SW480 (cell line): ENCODE data around the gene FFAR3.

Experiments used
- DNase-seq: peaks from one replicate; pipeline ENCODE4 v3.0.0-alpha.2; 2016; ENCODE audit warnings: low spot score

Gene FFAR3, protein sequence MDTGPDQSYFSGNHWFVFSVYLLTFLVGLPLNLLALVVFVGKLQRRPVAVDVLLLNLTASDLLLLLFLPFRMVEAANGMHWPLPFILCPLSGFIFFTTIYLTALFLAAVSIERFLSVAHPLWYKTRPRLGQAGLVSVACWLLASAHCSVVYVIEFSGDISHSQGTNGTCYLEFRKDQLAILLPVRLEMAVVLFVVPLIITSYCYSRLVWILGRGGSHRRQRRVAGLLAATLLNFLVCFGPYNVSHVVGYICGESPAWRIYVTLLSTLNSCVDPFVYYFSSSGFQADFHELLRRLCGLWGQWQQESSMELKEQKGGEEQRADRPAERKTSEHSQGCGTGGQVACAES

DNA sequence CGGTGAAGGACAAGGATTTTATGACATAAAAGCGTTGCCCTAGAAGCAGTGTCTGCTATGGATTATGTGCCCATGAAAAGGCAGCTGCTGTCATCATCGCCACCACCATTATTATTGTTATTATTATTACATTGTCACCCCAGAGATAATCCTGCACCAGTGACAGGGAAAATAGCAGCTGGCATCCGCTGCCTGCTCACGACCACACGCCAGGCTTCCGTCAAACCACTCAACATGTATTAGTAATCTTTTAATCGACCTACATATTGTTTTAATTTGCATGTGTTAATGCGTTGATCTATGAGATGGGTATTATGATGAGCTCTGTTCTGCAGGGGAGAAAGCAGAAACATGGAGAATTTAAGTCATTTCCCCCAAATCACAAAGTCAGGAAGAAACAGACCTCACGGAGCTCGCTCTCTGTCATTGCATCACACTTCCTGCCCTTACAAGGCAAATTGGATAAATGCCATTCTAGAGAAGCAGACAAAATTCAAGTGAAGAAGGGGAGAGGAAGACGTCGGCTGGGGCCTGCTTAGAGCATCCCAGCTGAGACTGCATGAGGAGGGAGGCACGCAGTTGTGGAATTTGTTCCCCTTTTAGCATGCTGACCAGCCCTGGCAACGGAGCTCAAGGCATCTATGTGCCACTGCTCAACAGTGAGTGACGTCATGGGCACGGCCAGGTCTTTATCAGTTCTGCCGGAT is at the start of gene FFAR3:
Gene FFAR3 (plus strand): TSS at position 594 of the 707 bp plus-strand sequence. CDS start 431 bp downstream, outside the sequence.
- DNase-seq = no peak

DNA sequence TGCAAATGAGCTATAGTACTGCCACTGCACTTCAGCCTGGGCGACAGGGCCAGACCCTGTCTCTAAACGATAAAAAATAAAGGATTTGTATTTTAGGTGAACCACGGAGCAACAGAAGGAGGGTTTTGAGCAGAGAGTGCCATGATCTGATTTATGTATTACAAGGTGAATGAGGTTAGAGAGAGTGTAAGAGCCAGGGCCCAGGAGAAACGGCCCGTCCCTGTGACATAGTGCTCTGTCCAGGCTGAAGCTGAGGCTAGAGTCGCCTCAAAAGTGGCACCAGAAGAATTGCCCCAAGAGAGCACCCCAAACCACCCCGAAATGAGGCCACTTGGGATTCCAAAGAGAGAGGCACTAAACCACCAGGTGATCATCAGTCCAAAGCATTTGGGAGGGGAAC is 49.4 kb upstream of the FFAR3 start:
- no peak for DNase-seq

DNA sequence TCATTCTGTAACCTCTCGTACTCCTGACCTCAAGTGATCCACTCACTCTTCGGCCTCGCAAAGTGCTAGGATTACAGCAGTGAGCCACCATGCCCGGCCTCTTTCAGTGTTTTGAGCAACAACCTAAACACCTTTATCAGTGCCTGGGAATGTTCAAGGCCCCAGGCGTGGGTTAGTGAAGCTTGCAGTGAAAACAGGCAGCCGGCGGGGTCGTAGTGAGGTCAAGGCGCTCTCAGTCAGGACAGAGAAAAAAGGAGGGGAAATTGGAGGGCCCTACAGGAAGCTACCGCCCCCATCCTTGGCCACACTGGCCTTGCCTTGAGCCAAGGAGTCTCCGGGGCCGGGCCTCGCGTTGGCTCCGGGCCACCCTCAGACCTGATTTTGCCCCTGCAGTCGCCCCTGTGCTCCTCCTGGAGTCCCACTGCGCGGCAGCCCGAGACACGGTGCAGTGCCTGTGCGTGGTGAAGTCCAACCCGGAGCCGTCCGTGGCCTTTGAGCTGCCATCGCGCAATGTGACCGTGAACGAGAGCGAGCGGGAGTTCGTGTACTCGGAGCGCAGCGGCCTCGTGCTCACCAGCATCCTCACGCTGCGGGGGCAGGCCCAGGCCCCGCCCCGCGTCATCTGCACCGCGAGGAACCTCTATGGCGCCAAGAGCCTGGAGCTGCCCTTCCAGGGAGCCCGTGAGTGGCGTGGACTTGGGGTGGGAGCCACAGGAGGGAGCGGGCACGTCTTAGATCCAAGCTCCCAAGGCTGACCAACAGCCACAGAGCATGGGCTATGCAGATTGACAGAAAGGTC is 48.6 kb upstream of the FFAR3 start:
- no peak for DNase-seq

DNA sequence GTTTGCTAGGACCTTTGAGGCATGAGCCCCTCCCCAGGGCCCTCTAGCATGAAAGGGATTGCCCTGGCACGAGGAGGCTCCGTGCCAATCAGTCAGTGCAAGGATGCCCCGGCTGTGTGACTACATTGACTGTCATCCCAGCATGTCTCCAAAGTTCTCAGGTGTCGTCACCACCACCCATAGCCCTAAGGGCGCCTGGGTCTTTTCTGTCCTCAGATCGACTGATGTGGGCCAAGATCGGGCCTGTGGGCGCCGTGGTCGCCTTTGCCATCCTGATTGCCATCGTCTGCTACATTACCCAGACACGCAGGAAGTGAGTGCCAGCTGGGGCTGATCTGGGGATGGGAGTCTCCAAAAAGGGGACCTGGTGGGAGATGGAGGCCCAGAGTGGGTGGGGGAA is 47.9 kb upstream of the FFAR3 start:
- no peak for DNase-seq

DNA sequence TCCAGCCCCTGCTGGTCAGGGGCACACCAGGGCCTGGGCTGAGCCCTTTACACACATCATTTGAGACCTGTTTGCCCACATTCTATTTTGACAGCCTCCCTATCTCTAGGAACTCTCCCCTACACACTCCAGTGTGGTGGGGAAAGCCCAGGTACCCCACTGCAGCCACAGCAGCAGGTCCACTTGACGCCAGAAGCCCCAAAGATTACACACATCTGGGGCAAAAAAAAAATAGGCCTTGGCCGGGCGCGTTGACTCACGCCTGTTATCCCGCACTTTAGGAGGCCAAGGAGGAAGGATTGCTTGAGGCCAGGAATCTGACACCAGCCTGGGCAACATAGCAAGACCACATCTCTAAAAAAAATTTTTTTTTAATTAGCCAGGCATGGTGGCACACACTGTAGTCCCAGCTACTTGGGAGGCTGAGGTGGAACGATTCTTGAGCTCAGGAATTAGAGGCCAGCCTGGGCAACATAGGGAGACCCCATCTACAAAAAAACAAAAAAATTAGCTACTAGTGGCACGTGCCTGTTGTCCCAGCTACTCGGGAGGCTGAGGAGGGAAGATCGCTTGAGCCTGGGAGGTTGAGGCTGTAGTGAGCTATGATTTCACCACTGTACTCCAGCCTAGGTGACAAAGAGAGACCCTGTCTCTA is 47.3 kb upstream of the FFAR3 start:
- no peak for DNase-seq

DNA sequence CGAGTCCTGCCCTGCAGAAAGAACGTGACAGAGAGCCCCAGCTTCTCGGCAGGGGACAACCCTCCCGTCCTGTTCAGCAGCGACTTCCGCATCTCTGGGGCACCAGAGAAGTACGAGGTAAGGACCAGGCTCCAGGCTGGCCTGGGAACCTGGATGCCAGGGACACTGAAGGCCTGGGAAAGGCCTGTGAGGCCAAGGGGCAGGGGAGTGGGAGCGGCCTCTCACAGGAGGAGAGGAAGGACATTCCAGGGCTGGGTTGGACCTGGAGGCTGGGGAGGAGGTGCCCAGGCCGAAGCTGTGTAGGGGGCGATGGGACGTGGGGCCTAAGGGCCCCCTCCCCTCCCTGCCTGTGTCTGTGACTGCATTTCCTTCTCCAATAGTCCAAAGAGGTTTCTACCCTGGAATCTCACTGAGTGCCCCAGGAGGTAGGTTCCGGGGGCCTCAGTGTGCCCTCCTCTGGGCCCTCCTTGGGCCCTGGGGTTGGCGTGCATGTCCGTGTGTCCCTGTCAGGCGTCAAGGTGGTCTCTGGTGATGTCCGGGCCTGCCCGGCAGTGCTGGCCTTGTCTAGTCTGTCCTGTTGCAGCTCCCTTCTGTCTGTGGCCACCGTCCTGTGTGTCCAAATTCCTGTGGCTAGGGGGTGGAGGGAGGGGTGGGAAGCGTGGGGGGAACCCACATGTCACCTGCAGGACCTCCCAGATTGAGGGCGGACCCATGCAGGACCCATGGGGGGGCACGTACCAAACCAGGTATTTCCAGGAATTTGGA is 46.2 kb upstream of the FFAR3 start:
- DNase-seq = peak; percentile 49

DNA sequence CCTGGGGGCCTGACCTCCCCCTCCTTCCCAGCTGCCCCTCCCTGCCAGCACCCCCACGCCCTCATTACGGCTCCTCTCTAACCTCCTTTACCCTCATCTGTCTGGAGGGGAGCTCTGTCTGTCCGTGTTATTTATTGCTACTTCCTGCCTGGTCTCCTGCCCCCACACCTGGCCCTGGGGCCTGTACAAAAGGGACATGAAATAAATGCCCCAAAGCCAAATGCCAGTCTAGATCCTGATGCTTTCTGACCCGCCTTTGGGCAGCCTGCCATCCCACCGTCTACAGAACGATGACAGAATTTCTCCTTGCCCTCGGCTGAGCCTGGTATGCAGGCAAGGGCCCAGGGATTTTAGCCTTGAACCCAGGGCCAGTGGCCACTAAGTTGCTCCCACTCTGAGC is 44.7 kb upstream of the FFAR3 start:
- peak; percentile 53 for DNase-seq

DNA sequence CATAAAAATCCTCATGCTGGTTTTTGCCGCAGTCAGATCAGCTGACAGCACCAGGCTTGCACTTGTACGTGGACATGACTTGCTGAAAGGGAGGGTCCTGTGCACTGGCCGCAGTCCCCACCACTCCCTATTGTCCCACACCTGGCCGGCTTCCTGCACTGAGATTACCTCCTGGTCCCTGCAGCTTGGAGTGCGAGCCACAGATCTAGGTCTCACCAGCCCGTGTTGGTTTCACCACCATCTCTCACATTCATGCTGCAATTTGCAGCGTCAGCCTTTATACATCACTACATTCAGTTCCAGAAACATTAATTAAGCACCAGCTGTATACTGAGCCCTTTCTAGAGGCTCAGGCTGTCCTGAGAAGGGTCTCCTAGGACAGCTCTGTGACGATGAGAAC is 44.2 kb upstream of the FFAR3 start:
- DNase-seq = no peak

DNA sequence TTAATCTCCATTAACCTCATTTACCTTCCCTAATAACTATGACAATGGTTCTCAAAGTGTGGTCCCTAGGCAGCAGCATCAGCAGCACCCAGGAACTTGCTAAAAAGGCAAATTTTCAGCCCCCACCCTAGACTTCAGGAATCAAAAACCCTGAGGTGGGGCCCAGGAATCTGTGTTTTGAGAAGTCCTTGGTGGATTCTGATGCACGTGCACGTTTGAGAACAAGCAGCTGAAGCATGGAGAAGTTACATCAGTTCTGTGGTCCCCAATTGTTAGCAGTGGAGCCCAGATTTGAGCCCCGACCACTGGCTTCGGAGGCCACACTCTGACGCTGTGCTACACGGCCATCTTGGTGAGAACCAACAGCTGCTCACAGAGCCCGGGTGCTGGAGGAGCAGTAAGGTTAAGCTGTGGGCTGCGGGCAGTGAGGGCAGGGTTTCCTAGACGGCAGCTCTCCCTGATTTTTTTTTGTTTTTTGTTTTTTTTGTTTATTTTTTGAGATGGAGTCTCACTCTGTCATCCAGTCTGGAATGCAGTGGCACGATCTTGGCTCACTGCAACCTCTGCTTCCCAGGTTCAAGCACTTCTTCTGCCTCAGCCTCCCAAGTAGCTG is 43.3 kb upstream of the FFAR3 start:
- no peak for DNase-seq

DNA sequence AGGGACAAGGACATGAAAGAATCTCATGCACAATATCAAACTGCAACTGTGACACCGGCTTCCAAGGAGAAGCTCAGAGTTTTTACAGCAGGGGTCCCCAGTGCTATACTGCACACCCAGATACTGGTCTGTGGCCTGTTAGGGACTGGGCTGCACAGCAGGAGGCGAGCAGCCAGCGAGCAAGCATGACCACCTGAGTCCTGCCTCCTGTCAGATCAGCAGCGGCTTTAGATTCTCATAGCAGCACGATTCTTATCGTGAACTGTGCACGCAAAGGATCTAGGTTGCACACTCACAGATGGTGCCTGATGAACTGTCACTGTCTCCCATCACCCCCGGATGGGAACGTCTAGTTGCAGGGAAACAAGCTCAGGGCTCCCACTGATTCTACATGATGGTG is 42.4 kb upstream of the FFAR3 start:
- DNase-seq = no peak

DNA sequence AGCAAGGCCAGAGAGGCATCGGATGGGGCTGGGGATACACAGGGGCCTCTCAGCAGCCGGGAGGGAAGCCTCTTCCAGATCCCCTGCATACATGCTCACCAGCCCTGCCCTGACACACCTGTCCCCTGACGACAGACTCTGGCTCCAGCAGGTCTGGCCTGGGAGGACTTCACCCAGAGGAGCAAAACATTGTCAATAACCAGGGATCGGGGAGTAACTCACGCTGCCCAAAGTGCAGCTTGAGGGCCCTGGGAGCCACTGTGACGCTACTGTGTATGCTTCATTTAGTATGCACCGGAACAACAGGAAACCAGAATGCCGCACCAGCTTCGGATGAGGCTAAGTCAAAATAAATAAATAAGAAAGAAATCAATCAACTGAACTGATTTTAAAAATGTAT is 41.7 kb upstream of the FFAR3 start:
- no peak for DNase-seq

DNA sequence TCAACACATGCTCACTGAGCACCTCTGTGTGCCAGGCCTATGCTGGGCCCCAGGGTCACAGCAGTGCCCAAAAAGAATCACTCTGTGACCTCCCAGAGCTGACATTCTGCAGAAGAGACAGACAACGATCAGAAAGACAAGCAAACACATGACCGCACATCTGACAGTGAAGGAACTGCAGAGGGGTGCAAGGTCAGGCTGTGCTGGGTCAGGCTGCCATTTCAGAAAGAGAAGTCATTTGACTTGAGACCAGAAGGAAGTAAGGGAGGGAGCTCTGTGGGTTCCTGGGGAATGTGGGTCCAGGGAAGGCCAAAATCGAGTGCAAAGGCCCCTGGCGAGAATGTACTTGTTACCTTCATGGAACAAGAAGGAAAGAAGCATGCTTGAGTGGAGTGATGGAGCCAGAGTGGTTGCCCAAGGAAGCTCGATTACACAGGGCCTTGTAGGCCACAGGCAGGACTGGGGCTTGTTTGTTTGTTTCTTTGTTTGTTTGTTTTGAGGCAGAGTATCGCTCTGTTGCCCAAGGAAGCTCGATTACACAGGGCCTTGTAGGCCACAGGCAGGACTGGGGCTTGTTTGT is 40.7 kb upstream of the FFAR3 start:
- no peak for DNase-seq

DNA sequence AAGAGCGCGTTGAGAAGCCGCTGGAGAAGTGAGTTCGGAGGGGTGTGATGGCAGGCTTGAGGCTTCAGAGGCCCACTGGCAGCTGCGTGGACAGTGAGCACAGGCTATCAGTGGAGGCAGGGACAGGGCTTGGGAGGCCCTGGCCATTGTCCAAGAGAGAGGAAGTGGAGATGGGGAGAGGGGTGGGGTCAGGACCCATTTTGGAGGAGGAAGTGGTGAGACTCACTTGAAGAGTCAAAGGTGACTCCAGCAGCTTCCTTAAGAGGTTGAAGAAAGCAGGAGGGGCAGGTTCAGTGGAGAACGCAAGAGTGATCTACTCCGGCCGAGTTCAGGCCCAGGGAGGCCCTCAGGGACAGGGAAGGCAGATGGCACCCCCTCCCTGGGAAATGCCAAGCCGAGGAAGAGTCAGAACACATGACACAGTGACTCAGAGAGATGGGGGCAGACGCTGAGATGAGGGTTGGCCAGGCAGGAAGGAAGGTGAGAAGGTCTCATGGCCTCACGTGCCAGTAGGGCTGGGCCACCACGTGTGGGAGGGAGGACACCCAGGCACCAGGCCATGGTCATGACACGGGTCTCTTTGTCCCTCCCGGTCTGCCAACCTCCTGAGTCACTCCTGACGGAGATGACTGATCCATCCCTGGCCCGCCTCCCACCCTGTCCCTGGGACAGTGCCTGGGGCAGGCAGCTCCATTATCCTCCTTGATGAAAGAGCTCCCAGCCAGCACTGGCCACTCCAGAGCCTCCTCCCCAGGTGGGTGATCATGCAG is 39.4 kb upstream of the FFAR3 start:
- DNase-seq = peak; percentile 99

DNA sequence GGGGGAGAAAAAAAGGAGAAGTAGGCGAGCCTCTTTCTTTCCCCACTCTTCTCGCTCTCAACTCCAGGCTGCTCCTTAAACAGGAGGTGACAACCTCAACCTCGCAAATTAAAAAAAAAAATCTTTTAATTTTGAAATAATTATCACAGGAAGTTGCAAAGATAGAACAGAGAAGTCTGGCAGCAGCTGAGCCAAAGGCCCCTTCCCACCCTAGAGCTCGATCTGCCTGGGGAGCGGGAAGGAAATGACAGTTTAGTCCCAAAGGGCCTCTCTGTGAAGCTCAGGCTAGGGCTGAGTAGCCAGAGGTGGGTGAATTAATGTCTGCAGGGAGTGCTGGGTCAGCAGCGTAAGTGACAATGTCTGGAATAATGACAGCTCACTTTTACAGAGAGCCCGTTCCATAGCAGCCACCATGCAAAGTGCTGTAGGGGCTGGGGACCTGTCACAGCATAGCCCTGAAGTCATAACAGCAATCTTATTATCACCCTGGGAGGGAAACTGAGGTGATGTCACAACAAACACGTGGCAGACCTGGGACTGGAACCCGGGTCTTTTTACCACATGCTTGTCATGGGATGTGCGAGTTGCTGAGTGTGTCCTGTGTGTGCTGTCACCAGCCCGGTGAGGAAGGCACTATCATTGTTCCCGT is 38.1 kb upstream of the FFAR3 start:
- no peak for DNase-seq

DNA sequence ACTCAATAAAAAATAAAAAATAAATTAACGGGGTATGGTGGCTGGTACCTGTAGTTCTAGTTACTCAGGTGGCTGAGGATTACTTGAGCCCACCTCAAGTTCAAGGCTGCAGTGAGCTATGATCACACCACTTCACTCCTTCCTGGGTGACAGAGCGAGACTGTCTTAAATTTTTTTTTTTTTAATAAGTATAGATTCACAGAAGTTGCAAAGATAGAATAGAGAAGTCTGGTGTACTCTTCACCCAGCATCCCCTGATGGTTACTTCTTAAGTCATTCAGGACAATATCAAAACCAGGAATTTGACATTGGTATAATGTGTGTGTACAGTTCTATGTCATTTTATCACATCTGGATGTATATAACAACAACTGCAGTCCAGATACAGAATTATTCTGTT is 37.0 kb upstream of the FFAR3 start:
- no peak for DNase-seq

DNA sequence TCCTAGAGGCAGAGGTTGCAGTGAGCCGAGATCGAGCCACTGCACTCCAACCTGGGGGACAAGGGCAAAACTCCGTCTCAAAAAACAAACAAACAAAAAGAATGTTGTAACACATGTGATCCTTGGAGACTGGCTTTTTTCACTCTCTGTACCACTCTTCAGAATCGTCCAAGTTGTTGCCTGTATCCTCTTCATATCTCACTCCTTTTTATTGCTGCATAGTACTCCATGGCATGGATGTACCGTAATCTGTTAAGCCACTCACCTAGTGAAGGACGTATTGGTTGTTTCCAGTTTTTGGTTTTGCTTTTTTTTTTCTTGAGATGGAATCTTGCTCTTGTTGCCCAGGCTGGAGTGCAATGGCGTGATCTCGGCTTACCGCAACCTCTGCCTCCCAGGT is 36.2 kb upstream of the FFAR3 start:
- no peak for DNase-seq

DNA sequence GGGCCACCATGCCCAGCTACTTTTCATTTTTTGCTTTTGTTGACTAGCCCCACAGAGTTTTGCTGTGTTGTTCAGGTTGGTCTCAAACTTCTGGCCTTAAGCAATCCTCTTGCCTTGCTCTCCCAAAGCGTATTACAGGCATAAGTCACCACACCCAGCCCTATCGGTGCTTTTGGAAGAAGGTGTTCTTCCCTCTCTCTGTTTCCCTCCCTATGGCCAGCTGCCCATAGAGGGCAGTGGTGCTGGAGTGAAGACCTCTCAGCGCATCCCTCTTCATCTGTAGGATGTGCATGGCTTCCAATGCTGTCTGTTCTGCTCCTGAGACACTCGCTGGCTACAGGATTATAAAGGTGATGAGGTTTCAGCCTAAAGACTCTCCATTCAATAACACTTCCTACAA is 30.6 kb upstream of the FFAR3 start:
- DNase-seq = no peak

DNA sequence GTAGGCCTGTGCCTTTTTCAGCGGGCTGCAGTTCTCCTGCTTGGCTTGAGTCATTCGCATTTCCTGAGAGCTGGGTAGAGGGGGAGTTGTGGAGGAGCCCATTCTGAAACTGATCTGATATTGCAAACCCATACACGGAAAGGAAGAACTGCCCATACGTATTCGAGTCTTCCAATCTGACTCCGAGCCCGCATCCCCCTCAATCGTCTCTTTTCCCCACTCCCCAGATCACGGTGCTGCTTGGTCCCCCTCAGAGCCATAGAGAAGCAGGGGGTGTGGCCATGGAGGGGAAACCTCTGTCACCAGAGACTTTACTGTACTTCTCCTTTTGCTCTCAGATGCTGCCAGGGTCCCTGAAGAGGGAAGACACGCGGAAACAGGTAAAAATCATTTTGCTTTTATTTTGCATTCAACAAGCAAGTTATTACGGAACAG is 29.4 kb upstream of the FFAR3 start, which contains the start of gene CD22:
Gene CD22 (plus strand): TSS at position 337 of the 435 bp plus-strand sequence. CDS start 2,854 bp downstream, outside the sequence.
- DNase-seq = no peak

DNA sequence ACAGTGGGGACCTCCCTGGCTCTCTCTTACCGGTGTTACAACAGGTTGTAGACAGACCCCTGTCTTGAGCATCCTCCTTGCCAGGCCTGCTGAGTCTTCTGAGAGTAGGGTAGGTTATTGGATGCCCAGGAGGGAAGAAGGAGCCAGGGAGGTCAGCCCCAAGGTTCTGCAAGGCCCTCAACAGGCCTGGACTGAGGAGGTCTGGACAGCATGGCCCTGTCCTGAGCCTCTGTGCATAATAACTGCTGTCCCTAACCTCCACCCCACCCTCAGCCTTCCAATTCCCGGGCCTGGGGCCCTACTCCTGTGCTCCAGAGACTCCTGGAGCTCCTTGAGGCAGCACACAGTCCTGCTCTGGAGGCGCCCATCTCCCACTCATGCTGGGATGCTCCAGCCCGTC is 28.9 kb upstream of the FFAR3 start:
- DNase-seq = no peak
